Fibroblast of lung (primary cell): ENCODE data around the gene ZBTB45. TPM values are rescaled to one million over a fixed set of nuclear protein-coding genes. Genes with fewer than 3 reads are reported as not detected.
A peak's percentile ranks its signal among the peaks of the same experiment; 100 is the strongest.

Source experiments
- DNase-seq, 2 donors: peaks; one replicate each; pipeline versions ENCODE4 v3.0.0 to v3.0.0-alpha.2; 2010; ENCODE audit warnings: low read depth in 2 of 2
- H2AFZ ChIP-seq: 2 replicates; pipeline ENCODE4 v1.5.1; 2012; ENCODE audit warnings: low read length, control low read depth, inconsistent platforms
- H3K27ac ChIP-seq: 2 replicates; pipeline ENCODE4 v1.5.1; 2011; ENCODE audit warnings: low read length, control low read depth; ENCODE audit not compliant: insufficient read depth
- H3K27me3 ChIP-seq: 2 replicates; pipeline ENCODE4 v1.5.1; 2011; ENCODE audit warnings: mild to moderate bottlenecking, low read length; ENCODE audit not compliant: control insufficient read depth, insufficient read depth
- H3K36me3 ChIP-seq: 2 replicates; pipeline ENCODE4 v1.5.1; 2011; ENCODE audit warnings: low read length; ENCODE audit not compliant: control insufficient read depth, insufficient read depth
- H3K4me1 ChIP-seq: 2 replicates; pipeline ENCODE4 v1.5.1; 2011; ENCODE audit warnings: low read length; ENCODE audit not compliant: control insufficient read depth, insufficient read depth; ENCODE audit errors: extremely low read depth
- H3K4me2 ChIP-seq: 2 replicates; pipeline ENCODE4 v1.5.1; 2011; ENCODE audit warnings: low read length, control low read depth; ENCODE audit not compliant: insufficient read depth; ENCODE audit errors: extremely low read depth
- H3K4me3 ChIP-seq, 4 experiments: fragments of 200-600 bp in 1 of 4; sonication (generic) in 1 of 4; replicated peaks in 1 of 4; 2 replicates each; pipeline ENCODE4 v1.5.1; 2011 to 2016; ENCODE audit warnings: low read length in 4 of 4, low read depth in 3 of 4, mild to moderate bottlenecking in 3 of 4, control low read depth in 2 of 4, inconsistent platforms in 1 of 4, mixed read lengths in 1 of 4; ENCODE audit not compliant: insufficient read depth in 1 of 4; ENCODE audit errors: control extremely low read depth in 1 of 4
- H3K79me2 ChIP-seq: 2 replicates; pipeline ENCODE4 v1.5.1; 2012; ENCODE audit warnings: mild to moderate bottlenecking, low read length, inconsistent platforms; ENCODE audit not compliant: control insufficient read depth, insufficient read depth
- H3K9ac ChIP-seq: 2 replicates; pipeline ENCODE4 v1.5.1; 2011; ENCODE audit warnings: mild to moderate bottlenecking, low read length, control low read depth; ENCODE audit not compliant: insufficient read depth
- H3K9me3 ChIP-seq: 2 replicates; pipeline ENCODE4 v1.5.1; 2012; ENCODE audit warnings: low read depth, low read length; ENCODE audit not compliant: control insufficient read depth, insufficient read depth
- H4K20me1 ChIP-seq: 2 replicates; pipeline ENCODE4 v1.5.1; 2011; ENCODE audit warnings: low read length; ENCODE audit not compliant: control insufficient read depth, insufficient read depth; ENCODE audit errors: extremely low read depth
- CTCF ChIP-seq, 2 donors: IDR thresholded peaks in 1 of 2; conservative IDR thresholded peaks in 1 of 2; 1 replicate in 1 of 2; 2 replicates in 1 of 2; pipeline ENCODE4 v1.5.1; 2011 to 2012; ENCODE audit warnings: low read length in 2 of 2, control low read depth in 1 of 2, inconsistent platforms in 1 of 2, low read depth in 1 of 2, mild to moderate bottlenecking in 1 of 2
- EZH2 ChIP-seq: IDR thresholded peaks from 2 replicates; pipeline ENCODE4 v1.5.1; 2012; ENCODE audit warnings: low read length, control low read depth, mild to moderate bottlenecking; ENCODE audit errors: missing control alignments
- polyA minus RNA-seq: library from RNA; depleted of rRNA, polyadenylated mRNA; stranded (reverse); fragments of >200 nt; gene quantifications from 2 replicates; pipeline ENCODE4 v1.2.3, GENCODE V29; 2011; ENCODE audit warnings: low replicate concordance
- polyA plus RNA-seq, 2 donors: library from polyadenylated mRNA; depleted of rRNA in 1 of 2; stranded (reverse) in 1 of 2; unstranded in 1 of 2; fragments of >200 nt; gene quantifications; 2 replicates each; pipeline ENCODE4 v1.2.1, GENCODE V29; 2011 to 2012; ENCODE audit warnings: missing spikeins in 1 of 2
- total RNA-seq: library from RNA; depleted of rRNA; stranded (reverse); fragments of >200 nt; gene quantifications from 2 replicates; pipeline ENCODE4 v1.2.1, GENCODE V29; 2014

ZBTB45 gene
- total RNA-seq (4.9 and 5.9 TPM in 2 replicates), polyA plus RNA-seq (3.1 and 4.3 TPM in 2 replicates), polyA minus RNA-seq (10.4 and 14.3 TPM in 2 replicates)
- 8.8 and 12.9 TPM in 2 replicates for polyA plus RNA-seq (2012)

- TF ChIP-seq EZH2 (no peak), CTCF (conservative IDR thresholded peaks at IDR 0.05 in 1 of 2, IDR thresholded peaks at IDR 0.05 in 1 of 2; ENCODE audit: low read depth in 1 of 2, low read length in 2 of 2) (peak; percentile 57 to 62)
Measured at GRCh38 chr19:58519355-58520256, at the start of gene ZBTB45. Gene ZBTB45 (minus strand): TSS chr19:58519810. CDS start chr19:58517673, 2,137 bp downstream.

GRCh38 chr19:58568453-58569130 is 49.0 kb upstream of the ZBTB45 start:
- H3K4me1 ChIP-seq = peaks cover 4% of the 10 kb centered on the region

More at GRCh38 chr19:58519355-58520256, at the start of gene ZBTB45:
- H3K4me3 ChIP-seq = peak within 1 kb of the TSS; percentile 83 to 97 (median 92)
- H3K27me3 ChIP-seq = no peaks in the 10 kb centered on the region
- DNase-seq = peak; percentile 97 to 98
- peak within 1 kb of the TSS; percentile 95 for H3K9ac ChIP-seq
- H3K79me2 ChIP-seq = peaks cover 33% of the 10 kb centered on the region
- peak within 1 kb of the TSS; percentile 99 for H3K4me2 ChIP-seq
- peaks cover 9% of the 10 kb centered on the region for H3K4me1 ChIP-seq
- peak within 1 kb of the TSS; percentile 92 for H2AFZ ChIP-seq
- H4K20me1 ChIP-seq = no peaks in the 10 kb centered on the region
- H3K9me3 ChIP-seq = no peaks in the 10 kb centered on the region
- H3K27ac ChIP-seq = peak within 1 kb of the TSS; percentile 94
- peaks cover 9% of the 10 kb centered on the region for H3K36me3 ChIP-seq

More at GRCh38 chr19:58568453-58569130, 49.0 kb upstream of the ZBTB45 start:
- no peak overlapping the region for H3K4me3 ChIP-seq
- H3K79me2 ChIP-seq = peaks cover 3% of the 10 kb centered on the region
- no peaks in the 10 kb centered on the region for H4K20me1 ChIP-seq
- no peak overlapping the region for H3K27ac ChIP-seq
- no peak for DNase-seq
- H2AFZ ChIP-seq = no peak overlapping the region
- no peaks in the 10 kb centered on the region for H3K9me3 ChIP-seq
- H3K27me3 ChIP-seq = no peaks in the 10 kb centered on the region
- H3K4me2 ChIP-seq = no peak overlapping the region
- no peak for TF ChIP-seq CTCF (conservative IDR thresholded peaks at IDR 0.05 in 1 of 2, IDR thresholded peaks at IDR 0.05 in 1 of 2; ENCODE audit: low read depth in 1 of 2, low read length in 2 of 2)
- no peak for TF ChIP-seq EZH2
- no peak overlapping the region for H3K9ac ChIP-seq
- H3K36me3 ChIP-seq = peaks cover 14% of the 10 kb centered on the region
